Measurements from ENCODE around the gene MAP7D2.

- TF ChIP-seq, protein P1, sequence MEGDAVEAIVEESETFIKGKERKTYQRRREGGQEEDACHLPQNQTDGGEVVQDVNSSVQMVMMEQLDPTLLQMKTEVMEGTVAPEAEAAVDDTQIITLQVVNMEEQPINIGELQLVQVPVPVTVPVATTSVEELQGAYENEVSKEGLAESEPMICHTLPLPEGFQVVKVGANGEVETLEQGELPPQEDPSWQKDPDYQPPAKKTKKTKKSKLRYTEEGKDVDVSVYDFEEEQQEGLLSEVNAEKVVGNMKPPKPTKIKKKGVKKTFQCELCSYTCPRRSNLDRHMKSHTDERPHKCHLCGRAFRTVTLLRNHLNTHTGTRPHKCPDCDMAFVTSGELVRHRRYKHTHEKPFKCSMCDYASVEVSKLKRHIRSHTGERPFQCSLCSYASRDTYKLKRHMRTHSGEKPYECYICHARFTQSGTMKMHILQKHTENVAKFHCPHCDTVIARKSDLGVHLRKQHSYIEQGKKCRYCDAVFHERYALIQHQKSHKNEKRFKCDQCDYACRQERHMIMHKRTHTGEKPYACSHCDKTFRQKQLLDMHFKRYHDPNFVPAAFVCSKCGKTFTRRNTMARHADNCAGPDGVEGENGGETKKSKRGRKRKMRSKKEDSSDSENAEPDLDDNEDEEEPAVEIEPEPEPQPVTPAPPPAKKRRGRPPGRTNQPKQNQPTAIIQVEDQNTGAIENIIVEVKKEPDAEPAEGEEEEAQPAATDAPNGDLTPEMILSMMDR (IDR thresholded peaks at IDR 0.05) = no peak
- no peak for TF ChIP-seq POLR2A (IDR thresholded peaks at IDR 0.05)
- TF ChIP-seq POLR2AphosphoS5 (IDR thresholded peaks at IDR 0.05; ENCODE audit: insufficient read depth in 1 of 2, low read depth in 1 of 2) = no peak
Measured at GRCh38 chrX:20129547-20129946, 12.8 kb upstream of the MAP7D2 start.
